Mucosa of descending colon (tissue), 3 donors: ENCODE measurements around the gene SFMBT1. TPM values are rescaled to one million over a fixed set of nuclear protein-coding genes. Genes with fewer than 3 reads are reported as not detected.

Experiments
- ATAC-seq: fragments of 200-7000 bp; cut with Tn5 transposase; one replicate; pipeline ENCODE4 v1.9.1; 2020; ENCODE audit warnings: mild to moderate bottlenecking, moderate library complexity
- DNase-seq, 3 donors: peaks; one replicate each; pipeline ENCODE4 v3.0.0-alpha.2; 2020
- H3K36me3 ChIP-seq: fragments of 200-600 bp; one replicate; pipeline ENCODE4 v1.8.0; 2021; ENCODE audit warnings: low read depth, mild to moderate bottlenecking
- H3K4me1 ChIP-seq: fragments of 200-600 bp; one replicate; pipeline ENCODE4 v1.8.0; 2021; ENCODE audit warnings: low read depth, mild to moderate bottlenecking
- H3K4me3 ChIP-seq: fragments of 200-600 bp; one replicate; pipeline ENCODE4 v1.8.0; 2021; ENCODE audit warnings: mild to moderate bottlenecking
- H3K9me3 ChIP-seq: fragments of 200-600 bp; one replicate; pipeline ENCODE4 v1.8.0; 2021; ENCODE audit warnings: mild to moderate bottlenecking
- CTCF ChIP-seq: fragments of 200-600 bp; IDR thresholded peaks from one replicate; pipeline ENCODE4 v1.8.0; 2022; ENCODE audit warnings: antibody characterized with exemption, mild to moderate bottlenecking
- intact Hi-C, 2 donors: fragments of 100-400 bp; cut with DNase I in 1 of 2; cut with micrococcal nuclease in 1 of 2; formaldehyde crosslinking; loops; one replicate each; pipeline versions ENCODE4 v1.11.0 to v1.11.1; 2022; cut with DNase I, micrococcal nuclease
- total RNA-seq, 3 donors: library from RNA; stranded (reverse); fragmentation: NEBNext Ultra II Directional in 2 of 3; extraction: Animal tissue kit (Norgen Biotek cat#: 25700) in 2 of 3; gene quantifications; one replicate each; pipeline versions ENCODE4 v1.2.1 to v1.2.4, GENCODE V29; 2021 to 2023
- donor health status: DM: no; HTN: no; CAD: no; lungs with moderate emphysema.
- donor health status: DM: no; HTN: no; CAD: no.
- donor health status: DM: no; HTN: yes; CAD: no.

The SFMBT1 gene
- total RNA-seq, 3 donors from 2014 or later: 19.7 to 22.8 (median 19.8) TPM

GRCh38 chr3:52857864-52858263 is 188.0 kb downstream of the SFMBT1 start:
- Histone ChIP-seq H3K36me3 (no peaks in the 10 kb centered on the region), H3K4me1 (no peaks in the 10 kb centered on the region), H3K4me3 (no peak overlapping the region), H3K9me3 (no peaks in the 10 kb centered on the region)
- intact Hi-C loops: no loop called here
- no peak for DNase-seq
- ATAC-seq: no peak
- TF ChIP-seq CTCF: no peak

- no peaks in the 10 kb centered on the region for H3K36me3 ChIP-seq
- DNase-seq (no peak), ATAC-seq (no peak)
- H3K9me3 ChIP-seq: no peaks in the 10 kb centered on the region
- intact Hi-C loops: no loop called here
- no peaks in the 10 kb centered on the region for H3K4me1 ChIP-seq
- no peak overlapping the region for H3K4me3 ChIP-seq
- TF ChIP-seq CTCF: no peak
These were observed 188.7 kb downstream of the SFMBT1 start for GRCh38 chr3:52857133-52857532.

- no peaks in the 10 kb centered on the region for H3K36me3 ChIP-seq
- H3K9me3 ChIP-seq: no peaks in the 10 kb centered on the region
- intact Hi-C loops: no loop called here
- no peak for TF ChIP-seq CTCF
- H3K4me1 ChIP-seq: no peaks in the 10 kb centered on the region
- no peak overlapping the region for H3K4me3 ChIP-seq
- no peak for DNase-seq
- no peak for ATAC-seq
These were observed 189.2 kb downstream of the SFMBT1 start for GRCh38 chr3:52856666-52857065.

- TF ChIP-seq CTCF: no peak
- H3K4me3 ChIP-seq: no peak overlapping the region
- intact Hi-C loops: no loop called here
- H3K9me3 ChIP-seq: no peaks in the 10 kb centered on the region
- no peak for ATAC-seq
- no peaks in the 10 kb centered on the region for H3K36me3 ChIP-seq
- no peak for DNase-seq
- no peaks in the 10 kb centered on the region for H3K4me1 ChIP-seq
These were observed 191.9 kb downstream of the SFMBT1 start for GRCh38 chr3:52854013-52854412.

Other genes starting within 250 kb of the SFMBT1 start
- 1 to 10 TPM; 1.9 to 6.0 (median 4.3) TPM for gene ITIH4, start 215.4 kb downstream of the SFMBT1 start, total RNA-seq
- 1 to 10 TPM; 1.9 to 5.3 (median 4.0) TPM for gene MUSTN1, start 211.1 kb downstream of the SFMBT1 start, total RNA-seq
- gene STIMATE, start 148.5 kb downstream of the SFMBT1 start, total RNA-seq: 10 to 100 TPM in 2 of 3 donors, 1 to 10 TPM in 1; 9.3 to 14.8 (median 11.1) TPM
- 10 to 100 TPM; 14.7 to 18.7 (median 15.2) TPM for gene RFT1, start 84.4 kb upstream of the SFMBT1 start, total RNA-seq
- 10 to 100 TPM; 46.8 to 87.9 (median 83.4) TPM for gene PRKCD, start 115.1 kb upstream of the SFMBT1 start, total RNA-seq
- 100 to 1,000 TPM; 180 to 260 (median 226) TPM for gene TKT, start 209.9 kb upstream of the SFMBT1 start, total RNA-seq